ENCODE measurements around the gene ARID2.

Gene ARID2

DNA sequence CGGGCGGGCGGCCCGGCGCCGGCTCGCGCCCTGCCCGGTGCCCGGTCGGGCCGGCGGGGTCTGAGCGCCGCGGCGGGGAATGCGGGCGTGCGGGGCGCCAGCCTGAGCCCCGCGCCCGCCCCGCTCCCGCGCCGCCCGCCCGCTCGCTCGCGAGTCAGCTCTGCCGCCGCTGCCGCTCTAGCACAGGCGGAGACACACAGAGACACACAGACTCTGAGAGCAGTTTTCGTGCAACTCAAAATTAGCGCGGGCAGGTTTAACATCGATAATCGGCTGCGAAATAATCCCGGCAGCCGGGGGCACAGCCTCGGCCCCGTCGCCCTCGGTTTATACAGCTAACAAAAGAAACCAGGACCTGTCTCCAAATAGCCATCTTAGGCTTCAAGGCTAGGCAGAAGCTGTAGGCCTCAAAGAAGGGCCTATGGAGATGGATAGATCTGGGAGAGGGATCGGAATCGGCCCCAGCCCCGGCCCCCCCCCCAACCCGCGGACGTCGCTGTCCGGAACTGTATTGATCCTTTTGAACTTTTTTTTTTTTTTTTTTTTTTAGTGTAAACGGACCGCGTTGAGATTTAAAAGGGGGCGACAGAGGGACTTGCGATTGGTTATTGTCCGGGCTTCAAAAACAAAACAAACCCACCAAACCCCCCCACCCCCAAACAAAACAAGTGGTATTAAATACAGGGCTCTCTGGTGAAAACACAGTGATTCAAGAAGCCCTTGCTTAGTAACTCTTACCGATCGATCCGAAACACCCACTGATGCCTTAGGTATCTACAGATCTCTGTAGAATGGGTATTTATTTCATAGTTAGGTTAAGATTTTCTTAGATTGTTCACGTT, 1.1 kb downstream of the ARID2 start:
- no peak for TF ChIP-seq CTCF (IDR thresholded peaks at IDR 0.05)

GRCh38 chr12:45731190-45731775, 1.8 kb downstream of the ARID2 start:
- TF ChIP-seq CTCF (IDR thresholded peaks at IDR 0.05): no peak

DNA sequence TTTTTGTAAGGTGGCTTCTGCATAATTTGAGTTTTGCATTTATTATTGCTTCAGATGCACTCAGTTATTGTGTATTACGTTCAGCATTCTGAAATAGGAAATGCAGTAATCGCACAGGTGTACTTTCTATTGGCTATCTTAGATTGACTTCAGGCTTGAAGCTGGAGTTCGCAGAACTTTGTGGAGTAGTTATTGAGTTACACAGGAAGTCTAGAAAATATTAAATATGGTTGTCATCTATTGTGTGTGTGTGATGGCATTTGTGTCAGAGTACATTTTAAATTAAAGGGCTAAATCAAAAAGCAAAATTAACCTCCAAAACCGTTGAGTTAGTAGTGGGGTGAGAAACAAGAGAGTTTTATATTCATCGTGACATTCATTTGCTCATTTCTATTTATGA, 2.7 kb downstream of the ARID2 start:
- TF ChIP-seq CTCF (IDR thresholded peaks at IDR 0.05): no peak

GRCh38 chr12:45732936-45733335, 3.4 kb downstream of the ARID2 start:
- no peak for TF ChIP-seq CTCF (IDR thresholded peaks at IDR 0.05)

DNA sequence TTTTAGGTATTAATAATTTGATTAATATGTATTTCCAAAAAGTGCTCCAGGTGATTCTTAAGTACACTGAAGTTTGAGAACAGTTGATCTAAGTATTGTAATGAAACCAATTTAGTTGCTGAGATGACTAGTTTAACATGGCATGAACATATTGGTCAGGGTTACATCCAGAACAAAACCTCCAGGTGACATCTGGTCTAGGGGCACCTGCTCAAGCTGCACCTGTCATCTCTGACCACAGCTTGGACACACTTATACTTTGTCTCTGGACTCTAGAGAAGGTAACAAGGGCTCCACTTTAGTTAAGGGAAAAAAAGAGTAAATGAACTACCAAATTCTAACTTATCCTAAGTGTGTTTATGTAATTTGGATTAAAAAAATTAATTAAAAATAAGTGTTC, 8.1 kb downstream of the ARID2 start:
- TF ChIP-seq CTCF (IDR thresholded peaks at IDR 0.05): no peak

- no peak for TF ChIP-seq CTCF (IDR thresholded peaks at IDR 0.05)
These were observed 13.1 kb downstream of the ARID2 start for GRCh38 chr12:45742590-45742989.

- TF ChIP-seq CTCF (IDR thresholded peaks at IDR 0.05): no peak
These were observed 13.7 kb downstream of the ARID2 start for GRCh38 chr12:45743247-45743646.

Measured in LNCAP (cell line).